HepG2 (cell line): ENCODE results near the gene PARD3. TPM values are rescaled to one million over a fixed set of nuclear protein-coding genes. Genes with fewer than 3 reads are reported as not detected.
A peak's percentile ranks its signal among the peaks of the same experiment; 100 is the strongest.

Experiments
- ASH2L ChIP-seq: fragments of 300-600, 200-600 bp; sonication (generic); IDR thresholded peaks from 2 replicates; pipeline ENCODE4 v1.7.0; 2017; ENCODE audit warnings: low read depth, mild to moderate bottlenecking, moderate library complexity, mixed read lengths, low read length; ENCODE audit not compliant: insufficient read length
- CENPT ChIP-seq: sonication (generic); formaldehyde crosslinking; IDR thresholded peaks from 2 replicates; pipeline ENCODE4 v1.8.0; 2022; ENCODE audit warnings: low read depth, mild to moderate bottlenecking, moderate library complexity, missing genetic modification reagents
- HOXA9 ChIP-seq: sonication (generic); formaldehyde crosslinking; IDR thresholded peaks from 2 replicates; pipeline ENCODE4 v1.8.1; 2022; ENCODE audit warnings: missing genetic modification reagents, mild to moderate bottlenecking, moderate library complexity, borderline replicate concordance
- KDM4B ChIP-seq: sonication (generic); formaldehyde crosslinking; IDR thresholded peaks from 2 replicates; pipeline ENCODE4 v1.4.0; 2020; ENCODE audit warnings: missing genetic modification reagents
- NFE2L1 ChIP-seq: sonication (generic); formaldehyde crosslinking; IDR thresholded peaks from 2 replicates; pipeline ENCODE4 v1.4.0; 2020; ENCODE audit warnings: missing genetic modification reagents, mild to moderate bottlenecking, borderline replicate concordance
- SALL2 ChIP-seq: sonication (generic); formaldehyde crosslinking; IDR thresholded peaks from 2 replicates; pipeline ENCODE4 v1.8.1; 2023; ENCODE audit warnings: mild to moderate bottlenecking, missing genetic modification reagents, inconsistent platforms
- WIZ ChIP-seq: sonication (generic); formaldehyde crosslinking; IDR thresholded peaks from 2 replicates; pipeline ENCODE4 v1.5.1; 2020; ENCODE audit warnings: mild to moderate bottlenecking, missing genetic modification reagents
- ZNF350 ChIP-seq: sonication (generic); formaldehyde crosslinking; IDR thresholded peaks from 2 replicates; pipeline ENCODE4 v1.4.0; 2020; ENCODE audit warnings: mild to moderate bottlenecking, low read depth, missing genetic modification reagents, borderline replicate concordance
- ZNF543 ChIP-seq: sonication (generic); formaldehyde crosslinking; IDR thresholded peaks from 2 replicates; pipeline ENCODE4 v1.4.0; 2020; ENCODE audit warnings: mild to moderate bottlenecking, missing genetic modification reagents
- ZSCAN5A ChIP-seq: sonication (generic); formaldehyde crosslinking; IDR thresholded peaks from 2 replicates; pipeline ENCODE4 v1.8.0; 2022; ENCODE audit warnings: mild to moderate bottlenecking, missing genetic modification reagents, borderline replicate concordance
- polyA plus RNA-seq, 8 experiments: library from polyadenylated mRNA; depleted of rRNA in 3 of 8; stranded (reverse) in 7 of 8; unstranded in 1 of 8; fragments of >200 nt; fragmentation: Illumina TruSeq in 4 of 8; extraction: Trizol in 4 of 8; gene quantifications; 2 replicates each; pipeline versions ENCODE4 v1.2.1 to v1.2.3, GENCODE V29; 2011 to 2016; ENCODE audit warnings: low read depth in 4 of 8, missing spikeins in 1 of 8, mixed read lengths in 1 of 8; ENCODE audit not compliant: insufficient read depth in 1 of 8
- total RNA-seq, 5 experiments: library from RNA; depleted of rRNA; stranded (reverse); fragments of >200 nt; fragmentation: Illumina TruSeq; extraction: Trizol; gene quantifications; 2 replicates each; pipeline ENCODE4 v1.2.3, GENCODE V29; 2016; ENCODE audit warnings: low read depth in 1 of 5
- TF ChIP-seq, protein P1 (sequence below): fragments of 450-650 bp; IDR thresholded peaks from 2 replicates; pipeline ENCODE4 v1.6.1; 2017; ENCODE audit warnings: mild to moderate bottlenecking
- TF ChIP-seq, protein P2 (sequence below): sonication (generic); formaldehyde crosslinking; IDR thresholded peaks from 2 replicates; pipeline ENCODE4 v1.5.1; 2020; ENCODE audit warnings: missing genetic modification reagents, mild to moderate bottlenecking, borderline replicate concordance
- TF ChIP-seq, protein P3 (sequence below): sonication (generic); formaldehyde crosslinking; IDR thresholded peaks from 2 replicates; pipeline ENCODE4 v1.4.0; 2020; ENCODE audit warnings: missing genetic modification reagents
- TF ChIP-seq, protein P4 (sequence below): IDR thresholded peaks from 2 replicates; pipeline ENCODE4 v1.6.1; 2016; ENCODE audit warnings: mild to moderate bottlenecking, missing biosample characterization, missing genetic modification reagents
- TF ChIP-seq, protein P5 (sequence below): IDR thresholded peaks from 2 replicates; pipeline ENCODE4 v1.6.1; 2016; ENCODE audit warnings: missing biosample characterization, missing genetic modification reagents, low read depth

PARD3 gene
- total and polyA plus RNA-seq, 2 of the 13 experiments (the other 11 are each of a cell fraction or from before 2014, with no cell fraction given), result 40.9 to 60.0 TPM

- TF ChIP-seq, protein P1, sequence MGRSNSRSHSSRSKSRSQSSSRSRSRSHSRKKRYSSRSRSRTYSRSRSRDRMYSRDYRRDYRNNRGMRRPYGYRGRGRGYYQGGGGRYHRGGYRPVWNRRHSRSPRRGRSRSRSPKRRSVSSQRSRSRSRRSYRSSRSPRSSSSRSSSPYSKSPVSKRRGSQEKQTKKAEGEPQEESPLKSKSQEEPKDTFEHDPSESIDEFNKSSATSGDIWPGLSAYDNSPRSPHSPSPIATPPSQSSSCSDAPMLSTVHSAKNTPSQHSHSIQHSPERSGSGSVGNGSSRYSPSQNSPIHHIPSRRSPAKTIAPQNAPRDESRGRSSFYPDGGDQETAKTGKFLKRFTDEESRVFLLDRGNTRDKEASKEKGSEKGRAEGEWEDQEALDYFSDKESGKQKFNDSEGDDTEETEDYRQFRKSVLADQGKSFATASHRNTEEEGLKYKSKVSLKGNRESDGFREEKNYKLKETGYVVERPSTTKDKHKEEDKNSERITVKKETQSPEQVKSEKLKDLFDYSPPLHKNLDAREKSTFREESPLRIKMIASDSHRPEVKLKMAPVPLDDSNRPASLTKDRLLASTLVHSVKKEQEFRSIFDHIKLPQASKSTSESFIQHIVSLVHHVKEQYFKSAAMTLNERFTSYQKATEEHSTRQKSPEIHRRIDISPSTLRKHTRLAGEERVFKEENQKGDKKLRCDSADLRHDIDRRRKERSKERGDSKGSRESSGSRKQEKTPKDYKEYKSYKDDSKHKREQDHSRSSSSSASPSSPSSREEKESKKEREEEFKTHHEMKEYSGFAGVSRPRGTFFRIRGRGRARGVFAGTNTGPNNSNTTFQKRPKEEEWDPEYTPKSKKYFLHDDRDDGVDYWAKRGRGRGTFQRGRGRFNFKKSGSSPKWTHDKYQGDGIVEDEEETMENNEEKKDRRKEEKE, result no peak
- TF ChIP-seq SALL2 (CRISPR knock-in tag), result no peak
- no peak for TF ChIP-seq ZNF543 (CRISPR knock-in tag)
- TF ChIP-seq ZNF350 (CRISPR knock-in tag), result no peak
- no peak for TF ChIP-seq ZSCAN5A
- peak; percentile 98 for TF ChIP-seq ASH2L
- TF ChIP-seq, protein P2, sequence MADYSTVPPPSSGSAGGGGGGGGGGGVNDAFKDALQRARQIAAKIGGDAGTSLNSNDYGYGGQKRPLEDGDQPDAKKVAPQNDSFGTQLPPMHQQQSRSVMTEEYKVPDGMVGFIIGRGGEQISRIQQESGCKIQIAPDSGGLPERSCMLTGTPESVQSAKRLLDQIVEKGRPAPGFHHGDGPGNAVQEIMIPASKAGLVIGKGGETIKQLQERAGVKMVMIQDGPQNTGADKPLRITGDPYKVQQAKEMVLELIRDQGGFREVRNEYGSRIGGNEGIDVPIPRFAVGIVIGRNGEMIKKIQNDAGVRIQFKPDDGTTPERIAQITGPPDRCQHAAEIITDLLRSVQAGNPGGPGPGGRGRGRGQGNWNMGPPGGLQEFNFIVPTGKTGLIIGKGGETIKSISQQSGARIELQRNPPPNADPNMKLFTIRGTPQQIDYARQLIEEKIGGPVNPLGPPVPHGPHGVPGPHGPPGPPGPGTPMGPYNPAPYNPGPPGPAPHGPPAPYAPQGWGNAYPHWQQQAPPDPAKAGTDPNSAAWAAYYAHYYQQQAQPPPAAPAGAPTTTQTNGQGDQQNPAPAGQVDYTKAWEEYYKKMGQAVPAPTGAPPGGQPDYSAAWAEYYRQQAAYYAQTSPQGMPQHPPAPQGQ, result peak; percentile 82; the same call in 1 of the 2 replicates
- TF ChIP-seq, protein P3, sequence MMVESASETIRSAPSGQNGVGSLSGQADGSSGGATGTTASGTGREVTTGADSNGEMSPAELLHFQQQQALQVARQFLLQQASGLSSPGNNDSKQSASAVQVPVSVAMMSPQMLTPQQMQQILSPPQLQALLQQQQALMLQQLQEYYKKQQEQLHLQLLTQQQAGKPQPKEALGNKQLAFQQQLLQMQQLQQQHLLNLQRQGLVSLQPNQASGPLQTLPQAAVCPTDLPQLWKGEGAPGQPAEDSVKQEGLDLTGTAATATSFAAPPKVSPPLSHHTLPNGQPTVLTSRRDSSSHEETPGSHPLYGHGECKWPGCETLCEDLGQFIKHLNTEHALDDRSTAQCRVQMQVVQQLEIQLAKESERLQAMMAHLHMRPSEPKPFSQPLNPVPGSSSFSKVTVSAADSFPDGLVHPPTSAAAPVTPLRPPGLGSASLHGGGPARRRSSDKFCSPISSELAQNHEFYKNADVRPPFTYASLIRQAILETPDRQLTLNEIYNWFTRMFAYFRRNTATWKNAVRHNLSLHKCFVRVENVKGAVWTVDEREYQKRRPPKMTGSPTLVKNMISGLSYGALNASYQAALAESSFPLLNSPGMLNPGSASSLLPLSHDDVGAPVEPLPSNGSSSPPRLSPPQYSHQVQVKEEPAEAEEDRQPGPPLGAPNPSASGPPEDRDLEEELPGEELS (CRISPR knock-in tag), result peak; percentile 95
- TF ChIP-seq, protein P4, sequence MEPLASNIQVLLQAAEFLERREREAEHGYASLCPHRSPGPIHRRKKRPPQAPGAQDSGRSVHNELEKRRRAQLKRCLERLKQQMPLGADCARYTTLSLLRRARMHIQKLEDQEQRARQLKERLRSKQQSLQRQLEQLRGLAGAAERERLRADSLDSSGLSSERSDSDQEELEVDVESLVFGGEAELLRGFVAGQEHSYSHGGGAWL (CRISPR knock-in tag), result no peak
- no peak for TF ChIP-seq NFE2L1 (CRISPR knock-in tag)
- TF ChIP-seq KDM4B (CRISPR knock-in tag), result peak; percentile 70; the same call in 1 of the 2 replicates
- TF ChIP-seq CENPT (CRISPR knock-in tag), result no peak
- TF ChIP-seq WIZ (CRISPR knock-in tag), result peak; percentile 52; the same call in 1 of the 2 replicates
- TF ChIP-seq, protein P5, sequence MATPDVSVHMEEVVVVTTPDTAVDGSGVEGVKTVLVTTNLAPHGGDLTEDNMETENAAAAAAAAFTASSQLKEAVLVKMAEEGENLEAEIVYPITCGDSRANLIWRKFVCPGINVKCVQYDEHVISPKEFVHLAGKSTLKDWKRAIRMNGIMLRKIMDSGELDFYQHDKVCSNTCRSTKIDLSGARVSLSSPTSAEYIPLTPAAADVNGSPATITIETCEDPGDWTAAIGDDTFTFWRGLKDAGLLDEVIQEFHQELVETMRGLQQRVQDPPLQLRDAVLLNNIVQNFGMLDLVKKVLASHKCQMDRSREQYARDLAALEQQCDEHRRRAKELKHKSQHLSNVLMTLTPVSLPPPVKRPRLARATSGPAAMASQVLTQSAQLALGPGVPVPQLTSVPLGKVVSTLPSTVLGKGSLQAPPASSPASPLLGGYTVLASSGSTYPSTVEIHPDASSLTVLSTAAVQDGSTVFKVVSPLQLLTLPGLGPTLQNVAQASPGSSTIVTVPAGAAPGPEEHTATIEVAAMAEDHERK (CRISPR knock-in tag), result no peak
- TF ChIP-seq HOXA9, result no peak
Measured at GRCh38 chr10:34121125-34121753, 693.9 kb downstream of the PARD3 start (continued).
